GM21367 (cell line): ENCODE measurements around the gene SLC38A1.
"Not testable (repeated sequence)": the region's sequence is repeated elsewhere in the genome, so short reads cannot be mapped to it uniquely, and the experiment has no call there.

ENCODE experiments used
- ATAC-seq: cut with Tn5 transposase; IDR thresholded peaks from one replicate; pipeline ENCODE4 v1.9.1; 2021; ENCODE audit not compliant: unreplicated experiment

Gene SLC38A1

GRCh38 chr12:46265102-46265501 lies 3.7 kb downstream of the SLC38A1 start:
- no peak for ATAC-seq

GRCh38 chr12:46264057-46264456 lies 4.8 kb downstream of the SLC38A1 start:
- ATAC-seq = no peak

- ATAC-seq = no peak
Measured at GRCh38 chr12:46263140-46264016, 5.5 kb downstream of the SLC38A1 start.

DNA sequence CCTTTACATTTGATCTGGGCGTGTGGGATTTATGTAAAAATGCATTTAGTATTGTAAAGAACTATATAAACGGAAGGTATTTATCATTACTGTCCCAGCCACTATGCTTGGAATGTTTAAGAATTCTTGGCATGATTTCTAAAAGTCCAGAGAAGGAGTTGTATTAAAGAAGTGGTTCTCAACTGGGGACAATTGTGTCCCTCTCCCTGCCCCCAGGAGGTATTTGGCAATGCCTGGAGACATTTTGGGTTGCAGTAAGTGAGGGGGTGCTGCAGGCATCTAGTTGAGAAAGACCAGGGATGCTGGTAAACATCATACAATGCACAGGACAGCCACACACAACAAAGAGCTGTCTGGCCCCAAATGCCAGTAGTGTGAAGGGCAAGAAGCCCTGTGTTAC lies 7.2 kb downstream of the SLC38A1 start:
- no peak for ATAC-seq

DNA sequence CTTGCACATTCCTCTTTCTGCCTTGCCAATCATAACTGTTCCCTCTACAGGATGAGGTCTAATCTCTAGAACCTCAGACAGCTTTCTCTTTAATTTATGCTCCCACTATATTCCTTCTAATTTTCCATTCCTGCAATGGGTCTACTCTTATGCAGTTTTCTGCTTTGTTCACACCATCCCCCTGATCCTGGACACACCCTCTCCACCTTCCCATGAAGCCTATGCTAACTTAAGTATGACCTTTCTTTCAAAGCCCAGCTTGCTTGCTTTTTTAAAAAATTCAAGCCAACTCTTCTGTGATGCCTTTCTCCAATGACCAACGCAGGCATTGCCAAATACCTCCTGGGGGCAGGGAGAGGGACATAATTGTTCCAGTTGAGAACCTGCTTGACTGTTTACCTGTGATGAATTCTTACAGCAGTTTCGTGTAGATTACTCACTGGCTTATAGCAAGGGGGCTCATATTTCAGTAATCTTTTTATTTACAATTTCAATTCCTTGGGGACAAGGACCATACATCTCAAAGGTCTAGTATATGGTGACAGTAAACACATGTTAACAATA lies 7.8 kb downstream of the SLC38A1 start:
- no peak for ATAC-seq

- ATAC-seq = no peak
Measured at GRCh38 chr12:46260124-46260912, 8.5 kb downstream of the SLC38A1 start.

DNA sequence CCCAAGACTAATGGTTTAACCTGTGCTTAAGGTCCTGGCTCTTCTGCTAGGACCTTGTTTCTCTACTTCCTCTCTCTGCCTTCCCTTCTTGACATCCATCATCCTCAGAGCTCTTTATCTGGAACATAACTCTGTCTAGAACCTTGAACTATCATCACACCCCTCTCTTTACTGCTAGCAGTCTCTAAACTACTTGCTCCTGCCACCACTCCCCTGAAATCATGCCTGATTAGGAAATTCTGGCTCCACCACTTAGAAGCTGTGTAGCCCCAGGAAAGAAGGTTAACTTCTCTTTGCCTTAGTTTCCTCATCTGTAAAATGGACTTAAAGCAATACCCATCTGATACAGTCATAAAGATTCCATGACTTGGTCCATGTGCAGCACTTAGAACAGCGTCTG lies 9.1 kb downstream of the SLC38A1 start:
- ATAC-seq = no peak

DNA sequence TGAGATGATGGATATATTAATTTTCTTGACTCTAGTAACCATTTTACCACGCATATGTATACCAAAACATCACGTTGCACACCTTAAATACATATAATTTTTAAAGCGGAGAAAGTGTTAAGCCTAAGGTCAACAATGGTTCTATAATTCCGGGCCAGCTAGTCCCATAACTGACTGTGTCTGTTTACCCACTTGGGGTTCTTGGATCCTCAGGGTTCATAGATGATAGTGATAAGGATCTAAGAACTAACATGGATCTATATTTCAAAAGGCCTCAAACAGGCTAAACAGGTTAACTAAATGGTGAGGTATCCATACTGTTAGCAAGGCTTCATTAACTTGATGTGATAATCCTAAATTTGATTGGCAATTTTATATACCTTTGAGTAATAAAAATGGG lies 9.8 kb downstream of the SLC38A1 start:
- no peak for ATAC-seq

GRCh38 chr12:46258129-46258528 lies 10.7 kb downstream of the SLC38A1 start:
- ATAC-seq = no peak

- no peak for ATAC-seq
Measured at GRCh38 chr12:46256942-46257341, 11.9 kb downstream of the SLC38A1 start.

GRCh38 chr12:46253544-46254162 lies 15.2 kb downstream of the SLC38A1 start:
- ATAC-seq = no peak

GRCh38 chr12:46251994-46252393 lies 16.8 kb downstream of the SLC38A1 start:
- ATAC-seq = not testable (repeated sequence)

DNA sequence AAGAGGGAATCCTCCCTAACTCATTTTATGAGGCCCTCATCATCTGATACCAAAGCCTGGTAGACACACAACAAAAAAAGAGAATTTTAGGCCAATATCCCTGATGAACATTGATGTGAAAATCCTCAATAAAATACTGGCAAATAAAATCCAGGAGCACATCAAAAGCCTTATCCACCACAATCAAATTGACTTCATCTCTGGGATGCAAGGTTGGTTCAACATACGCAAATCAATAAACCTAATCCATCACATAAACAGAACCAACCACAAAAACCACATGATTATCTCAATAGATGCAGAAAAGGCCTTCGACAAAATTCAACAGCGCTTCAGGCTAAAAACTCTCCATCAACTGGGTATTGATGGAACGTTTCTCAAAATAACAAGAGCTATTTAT lies 18.9 kb downstream of the SLC38A1 start:
- ATAC-seq = not testable (repeated sequence)

DNA sequence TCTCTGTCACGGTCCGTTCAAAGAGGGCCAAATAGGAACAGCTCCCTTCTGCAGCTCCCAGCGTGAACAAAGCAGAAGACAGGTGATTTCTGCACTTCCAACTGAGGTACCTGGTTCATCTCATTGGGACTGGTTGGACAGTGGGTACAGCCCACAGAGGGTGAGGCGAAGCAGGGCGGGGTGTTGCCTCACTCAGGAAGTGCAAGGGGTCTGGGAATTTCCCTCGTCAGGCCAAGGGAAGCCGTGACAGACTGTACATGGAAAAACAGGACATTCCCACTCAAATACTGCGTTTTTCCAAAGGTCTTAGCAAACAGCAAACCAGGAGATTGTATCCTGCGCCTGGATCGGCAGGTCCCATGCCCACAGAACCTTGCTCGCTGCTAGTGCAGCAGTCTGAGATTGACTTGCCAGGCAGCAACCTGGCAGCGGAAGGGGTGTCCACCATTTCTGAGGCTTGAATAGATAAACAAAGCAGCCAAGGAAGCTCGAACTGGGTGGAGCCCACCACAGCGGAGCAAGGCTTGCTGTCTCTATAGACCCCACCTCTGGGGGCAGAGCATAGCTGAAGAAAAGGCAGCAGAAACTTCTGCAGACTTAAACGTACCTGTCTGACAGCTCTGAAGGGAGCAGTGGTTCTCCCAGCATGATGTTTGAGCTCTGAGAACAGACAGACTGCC lies 22.7 kb downstream of the SLC38A1 start:
- no peak for ATAC-seq

GRCh38 chr12:46244997-46245396 lies 23.8 kb downstream of the SLC38A1 start:
- no peak for ATAC-seq

- no peak for ATAC-seq
Measured at GRCh38 chr12:46244273-46244915, 24.4 kb downstream of the SLC38A1 start.

DNA sequence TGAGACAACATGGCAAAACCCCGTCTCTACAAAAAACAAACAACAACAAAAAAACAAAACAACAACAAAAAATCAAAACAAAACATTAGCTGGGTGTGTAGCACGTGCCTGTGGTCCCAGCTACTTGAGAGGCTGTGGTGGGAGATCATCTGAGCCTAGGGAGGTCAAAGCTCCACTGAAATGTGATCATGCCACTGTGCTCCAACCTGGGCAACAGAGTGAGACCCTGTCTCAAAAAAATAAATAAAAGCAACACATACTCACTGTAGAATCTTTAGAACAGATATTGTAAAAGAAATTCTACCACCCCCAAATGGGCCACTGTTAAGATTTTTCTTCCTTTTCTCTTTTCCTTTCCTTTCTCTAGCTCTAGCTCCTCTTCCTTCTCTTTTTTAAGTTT lies 26.3 kb downstream of the SLC38A1 start:
- no peak for ATAC-seq

GRCh38 chr12:46240436-46240835 lies 28.4 kb downstream of the SLC38A1 start:
- ATAC-seq = no peak

- ATAC-seq = no peak
Measured at GRCh38 chr12:46238821-46239220, 30.0 kb downstream of the SLC38A1 start.

DNA sequence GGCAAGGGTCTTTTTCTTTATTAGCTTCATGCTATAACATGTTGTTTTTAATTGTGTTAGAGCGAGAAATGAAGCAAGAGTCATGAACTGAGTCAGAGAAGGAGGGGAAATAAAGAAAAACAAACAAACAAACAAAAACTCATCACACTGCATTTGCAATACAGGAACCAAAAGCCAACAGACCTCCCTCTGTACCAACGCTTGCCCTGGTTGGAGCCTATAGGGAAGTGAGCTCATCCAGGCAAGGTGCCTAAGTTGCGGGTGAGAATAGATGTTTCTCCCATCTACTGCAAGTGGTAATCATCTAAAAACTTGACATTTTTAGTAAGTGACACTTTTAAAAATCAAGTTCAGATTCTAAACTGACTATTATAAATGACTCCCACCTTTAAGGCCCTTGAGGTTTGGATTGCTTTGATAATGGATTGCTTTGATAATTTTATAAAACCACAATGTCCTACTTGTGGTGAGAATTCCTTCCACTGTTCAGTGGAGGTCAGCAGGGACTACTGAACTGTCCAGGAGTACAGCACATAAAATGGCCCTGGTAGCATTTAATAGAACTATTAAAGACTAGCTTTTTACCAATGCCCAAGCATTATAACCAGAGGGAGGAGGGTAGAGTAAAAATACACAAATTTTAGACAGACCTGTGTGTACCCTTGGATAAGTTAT lies 31.3 kb downstream of the SLC38A1 start:
- ATAC-seq = no peak
